SH-SY5Y (cell line): Measurements from ENCODE around the gene PDE9A.

Experiments
- GATA2 ChIP-seq: IDR thresholded peaks from 2 replicates; pipeline ENCODE4 v1.6.1; 2011; ENCODE audit warnings: mild to moderate bottlenecking, low read depth, low read length
- GATA3 ChIP-seq: IDR thresholded peaks from 2 replicates; pipeline ENCODE4 v1.6.1; 2011; ENCODE audit warnings: low read depth, mild to moderate bottlenecking, low read length, moderate library complexity

DNA sequence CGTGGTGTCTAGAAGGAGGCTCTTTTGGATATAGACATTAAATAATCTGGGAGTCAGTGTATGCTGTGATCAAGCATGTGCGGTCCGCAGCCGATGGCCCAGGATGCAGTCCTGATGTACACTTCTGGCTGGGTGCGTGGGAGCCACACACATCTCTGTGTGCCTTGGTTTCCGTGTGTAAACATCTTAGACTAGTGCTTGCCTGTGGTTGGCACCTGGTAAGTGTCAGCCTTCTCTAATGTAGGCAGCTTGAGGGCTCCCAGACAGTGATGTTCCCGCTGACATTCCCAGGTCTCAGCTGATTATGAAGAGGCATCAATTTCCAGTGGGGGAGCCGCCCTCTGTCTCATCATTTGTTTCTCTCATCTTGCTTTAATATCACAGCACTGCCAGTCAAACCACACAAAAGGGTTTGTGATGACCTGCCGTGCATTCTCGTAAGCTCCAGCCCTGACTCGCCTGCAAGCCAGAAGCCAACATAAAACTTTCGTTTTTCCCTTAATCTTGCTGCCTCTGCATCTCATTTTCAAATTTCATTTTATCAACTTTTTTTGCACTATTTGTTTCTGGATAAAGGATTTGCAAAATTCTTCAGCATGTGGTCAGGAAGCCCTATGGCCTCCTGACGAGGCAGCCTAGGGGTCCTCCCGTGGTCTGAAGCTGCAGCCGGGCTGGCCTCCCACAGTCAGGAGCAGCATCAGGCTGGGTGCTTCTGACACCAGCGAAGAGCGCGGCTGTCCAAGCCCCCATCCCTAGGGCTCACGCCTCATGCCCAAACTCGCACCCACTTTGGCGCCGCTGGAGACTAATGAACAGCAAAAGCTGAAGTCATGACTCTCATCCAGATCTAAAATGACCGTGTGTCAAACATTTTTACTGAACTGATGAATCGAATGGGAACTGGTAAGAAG is 28.1 kb downstream of the PDE9A start:
- TF ChIP-seq GATA3: no peak
- TF ChIP-seq GATA2: no peak
